ENCODE results near the gene CMC1. TPM values are rescaled to one million over a fixed set of nuclear protein-coding genes. Genes with fewer than 3 reads are reported as not detected.
A peak's percentile ranks its signal among the peaks of the same experiment; 100 is the strongest.

The CMC1 gene
- polyA plus RNA-seq (2011; rRNA removed), result 50.1 and 76.7 TPM in 2 replicates
- polyA plus RNA-seq (2012; cell fraction: cytosol; rRNA removed), result 18.2 and 18.7 TPM in 2 replicates
- polyA plus RNA-seq (2012; cell fraction: nucleus; rRNA removed), result 9.0 and 9.1 TPM in 2 replicates
- polyA plus RNA-seq (2017; fragmentation: RNase III; extraction: RNeasy Plus Mini Kit Qiagen cat#74134 plus additional on column Dnase treatment), result 56.9 to 60.9 TPM (median 59.2 TPM) in 3 replicates
- 3.3 and 3.5 TPM in 2 replicates for polyA minus RNA-seq (2011; rRNA and poly(A)+ RNA removed)

GRCh38 chr3:28241221-28242160, at the start of gene CMC1:
CMC1 (plus strand) TSS chr3:28241619; CDS start chr3:28241794, 175 bp downstream.
- H3K9me3 ChIP-seq, result no peaks in the 10 kb centered on the region
- ChIA-PET CTCF (interaction anchor here (1.0 kb wide), 1 partner anchor 520 kb away, joined by 4 read pairs; the partner anchor contains the start of gene EOMES), POLR2A (interaction anchor here (1.0 to 1.4 kb wide), 4 partner anchors 9 to 520 kb away, joined by 3 to 7 read pairs (median 4); partner anchors contain the start of genes AZI2 and ZCWPW2)
- TF ChIP-seq RFX5 (IDR thresholded peaks at IDR 0.05), result no peak
- peak; percentile 90 for TF ChIP-seq MAX (IDR thresholded peaks at IDR 0.05)
- no peak for TF ChIP-seq RCOR1 (IDR thresholded peaks at IDR 0.05; ENCODE audit: low read depth, low read length)
- TF ChIP-seq MYC (IDR thresholded peaks at IDR 0.05; ENCODE audit: borderline replicate concordance, low read length), result no peak; the same call in 1 of the 2 replicates
- peak; percentile 97 for TF ChIP-seq POLR2A (IDR thresholded peaks at IDR 0.05; ENCODE audit: low read length)
- TF ChIP-seq PBX3 (IDR thresholded peaks at IDR 0.05), result no peak
- TF ChIP-seq CHD2 (IDR thresholded peaks at IDR 0.05; ENCODE audit: low read length, partially characterized antibody), result peak; percentile 18
- TF ChIP-seq TP53 (CRISPR knock-in tag; IDR thresholded peaks at IDR 0.05), result peak; percentile 55; the same call in 1 of the 2 replicates
- no peak; the same call in 1 of the 2 replicates for TF ChIP-seq FOSB (CRISPR knock-in tag; IDR thresholded peaks at IDR 0.05)
- TF ChIP-seq JUN (IDR thresholded peaks at IDR 0.05), result peak; percentile 61 to 92; a peak in 4 of 5 replicates
- TF ChIP-seq BCL3 (IDR thresholded peaks at IDR 0.05), result peak; percentile 88; the same call in 2 of the 3 replicates
- TF ChIP-seq PHF8 (IDR thresholded peaks at IDR 0.05; ENCODE audit: borderline replicate concordance, low read depth), result peak; percentile 85
- TF ChIP-seq NPAS2 (CRISPR knock-in tag; IDR thresholded peaks at IDR 0.05; ENCODE audit: borderline replicate concordance), result no peak
- TF ChIP-seq MAZ (IDR thresholded peaks at IDR 0.05; ENCODE audit: borderline replicate concordance, low read depth, low read length), result no peak
- TF ChIP-seq HDAC2 (IDR thresholded peaks at IDR 0.05), result no peak
- TF ChIP-seq ZC3H11A (IDR thresholded peaks at IDR 0.05), result no peak
- TF ChIP-seq TFCP2L1 (CRISPR knock-in tag; IDR thresholded peaks at IDR 0.05), result 0 out of 2 replicates have a peak, but pooled peaks have one; percentile 66
- TF ChIP-seq BHLHE40 (IDR thresholded peaks at IDR 0.05; ENCODE audit: low read depth, low read length), result peak; percentile 67; the same call in 1 of the 2 replicates
- peak; percentile 67; the same call in 1 of the 2 replicates for TF ChIP-seq HMGXB4 (CRISPR knock-in tag; IDR thresholded peaks at IDR 0.05; ENCODE audit: borderline replicate concordance)
- TF ChIP-seq RNF2 (IDR thresholded peaks at IDR 0.05; ENCODE audit: borderline replicate concordance, low read depth), result no peak
- WGBS (ENCODE audit: missing lambda C conversion rate), result 2% methylated on average over 34 of the region's 68 CpGs
- DNase-seq (ENCODE audit: low read depth in 1 of 2, low spot score in 1 of 2), result peak; percentile 94 to 97
- peaks cover 13% of the 10 kb centered on the region; the same call in 2 of the 3 replicates for H3K4me1 ChIP-seq
- H3K4me2 ChIP-seq, result peak within 1 kb of the TSS; percentile 84
- FAIRE-seq, result peak; percentile 13
- H3K4me3 ChIP-seq, result peak within 1 kb of the TSS; percentile 76
- ATAC-seq, result peak; percentile 98 to 100
- H3K27ac ChIP-seq, result peak within 1 kb of the TSS; percentile 87 to 95

Data from A549 (cell line).